NCI-H2227 (cell line): ENCODE results near the gene RDH8.

Source experiments
- DNase-seq: peaks from one replicate; lab custom pipeline; 2025; ENCODE audit not compliant: unreplicated experiment; lab: John Stamatoyannopoulos, UW

Gene RDH8, protein sequence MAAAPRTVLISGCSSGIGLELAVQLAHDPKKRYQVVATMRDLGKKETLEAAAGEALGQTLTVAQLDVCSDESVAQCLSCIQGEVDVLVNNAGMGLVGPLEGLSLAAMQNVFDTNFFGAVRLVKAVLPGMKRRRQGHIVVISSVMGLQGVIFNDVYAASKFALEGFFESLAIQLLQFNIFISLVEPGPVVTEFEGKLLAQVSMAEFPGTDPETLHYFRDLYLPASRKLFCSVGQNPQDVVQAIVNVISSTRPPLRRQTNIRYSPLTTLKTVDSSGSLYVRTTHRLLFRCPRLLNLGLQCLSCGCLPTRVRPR

DNA sequence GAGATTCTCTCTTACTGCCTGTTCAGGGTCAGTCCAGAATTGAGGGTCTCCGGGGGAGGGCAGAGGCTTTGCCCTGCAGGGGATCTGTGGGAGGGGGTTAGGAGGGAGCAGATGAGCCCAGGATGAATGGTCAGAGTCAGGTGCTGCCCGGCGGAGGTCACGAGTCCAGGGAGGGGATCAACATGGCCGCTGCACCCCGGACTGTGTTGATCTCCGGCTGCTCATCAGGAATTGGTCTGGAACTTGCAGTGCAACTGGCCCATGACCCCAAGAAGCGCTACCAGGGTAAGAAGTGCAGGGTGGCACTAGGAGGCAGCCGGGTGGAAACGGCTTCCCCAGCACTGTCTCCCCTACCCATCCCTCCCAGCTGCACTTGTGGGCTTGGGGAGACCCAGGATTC, at the start of gene RDH8:
TSS of gene RDH8 (plus strand) at position 168 of the 400 bp plus-strand sequence. CDS start at position 183, 15 bp downstream.
- no peak for DNase-seq

GRCh38 chr19:9966024-9966423, 47.3 kb upstream of the RDH8 start:
- no peak for DNase-seq

- DNase-seq = no peak
These were observed 46.8 kb upstream of the RDH8 start for GRCh38 chr19:9966448-9966847.

DNA sequence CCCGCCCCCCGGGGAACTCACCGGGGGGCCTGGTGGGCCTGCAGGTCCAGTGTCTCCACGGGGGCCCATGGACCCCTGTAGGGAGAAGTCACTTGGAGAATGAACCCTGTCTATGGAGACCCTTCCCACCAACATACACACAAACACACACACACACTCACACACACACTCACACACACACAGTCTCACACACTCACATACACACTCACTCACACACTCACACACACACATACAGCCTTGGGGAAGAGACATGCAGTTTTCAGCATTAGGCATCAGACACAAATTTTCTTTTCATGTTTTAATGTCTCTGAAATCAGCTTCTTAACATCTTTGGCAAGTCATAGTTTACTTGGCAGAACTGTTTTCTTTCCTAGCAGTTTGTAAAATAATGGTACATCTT, 46.0 kb upstream of the RDH8 start:
- peak; percentile 12 for DNase-seq

GRCh38 chr19:9968820-9969687, 44.2 kb upstream of the RDH8 start:
- DNase-seq = no peak

- no peak for DNase-seq
These were observed 43.7 kb upstream of the RDH8 start for GRCh38 chr19:9969688-9969975.

- no peak for DNase-seq
These were observed 42.8 kb upstream of the RDH8 start for GRCh38 chr19:9970481-9970880.

GRCh38 chr19:9971166-9971897, 42.0 kb upstream of the RDH8 start:
- DNase-seq = no peak

DNA sequence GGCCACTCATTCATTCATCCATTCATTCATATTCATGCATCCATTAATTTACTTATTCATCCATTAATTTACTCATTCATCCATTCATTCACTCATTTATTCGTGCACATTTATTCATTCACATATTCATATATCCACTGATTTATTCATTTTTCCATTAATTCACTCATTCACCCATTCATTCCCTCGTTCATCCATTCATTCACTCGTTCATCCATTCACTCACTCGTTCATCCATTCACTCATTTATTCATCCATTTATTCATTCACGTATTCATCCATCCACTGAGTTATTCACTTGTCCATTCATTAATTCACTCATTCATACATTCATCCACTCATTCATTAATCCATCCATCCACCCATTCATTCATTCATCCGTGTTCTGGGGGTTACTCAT, 41.2 kb upstream of the RDH8 start:
- no peak for DNase-seq

DNA sequence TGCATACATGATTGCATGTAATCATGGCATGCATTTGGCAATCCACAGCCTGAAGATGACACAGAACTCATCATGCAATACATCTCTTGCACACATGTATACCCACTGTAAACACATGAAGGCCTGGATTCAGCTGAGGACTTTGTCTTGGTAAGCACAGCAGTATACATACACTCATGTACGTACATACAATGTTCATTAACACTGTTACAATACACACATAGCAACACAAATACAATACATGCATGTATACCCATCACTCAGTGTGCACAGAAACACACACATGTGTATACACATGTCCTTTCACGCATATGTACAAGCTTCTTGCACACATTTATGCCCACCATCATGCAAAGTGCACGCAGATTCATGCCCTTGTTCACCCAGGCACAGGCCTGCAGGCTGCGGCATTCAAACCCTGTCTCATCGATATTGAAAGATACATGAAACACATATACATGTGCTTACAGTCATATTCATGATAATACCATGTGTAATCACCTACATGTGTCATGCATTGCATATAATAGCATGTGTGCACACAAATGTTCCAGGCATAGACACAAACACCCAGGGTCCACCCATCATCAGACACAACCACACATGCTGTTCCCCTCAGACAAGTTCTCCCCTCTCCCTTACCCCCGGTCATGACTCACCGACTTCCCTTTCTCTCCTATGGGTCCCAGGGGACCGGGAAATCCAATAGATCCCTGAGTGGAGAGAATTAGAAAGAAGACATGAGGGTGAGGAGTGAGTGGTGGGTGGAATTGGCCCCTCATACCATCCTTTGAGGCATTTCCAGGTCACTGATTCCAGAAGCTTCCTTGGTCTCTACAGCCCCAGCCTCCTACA, 31.6 kb upstream of the RDH8 start:
- DNase-seq = no peak

DNA sequence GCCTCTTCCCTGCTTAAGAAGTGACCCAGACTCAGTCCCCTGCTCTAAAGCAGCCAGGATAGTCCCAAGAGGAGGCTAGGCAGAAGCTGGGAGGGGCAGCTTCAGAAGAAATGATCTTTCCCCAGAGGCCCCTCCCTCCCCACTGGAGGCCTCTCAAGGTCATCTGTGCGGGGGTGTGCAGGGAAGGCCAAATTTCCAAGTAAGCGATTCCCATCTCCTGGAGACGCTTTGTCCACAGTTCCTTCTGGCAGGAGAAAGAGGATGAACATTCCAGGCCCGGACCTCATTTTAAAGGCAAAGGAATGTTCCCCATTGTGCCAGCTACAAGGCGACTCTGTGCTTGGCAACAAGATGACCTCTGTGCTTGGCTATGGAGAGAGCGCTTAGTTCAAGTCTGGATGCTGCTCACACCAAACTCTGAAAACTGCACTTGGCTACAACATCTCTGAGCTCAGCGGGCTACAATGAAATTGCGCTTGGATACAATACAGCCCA, 26.4 kb upstream of the RDH8 start:
- no peak for DNase-seq

DNA sequence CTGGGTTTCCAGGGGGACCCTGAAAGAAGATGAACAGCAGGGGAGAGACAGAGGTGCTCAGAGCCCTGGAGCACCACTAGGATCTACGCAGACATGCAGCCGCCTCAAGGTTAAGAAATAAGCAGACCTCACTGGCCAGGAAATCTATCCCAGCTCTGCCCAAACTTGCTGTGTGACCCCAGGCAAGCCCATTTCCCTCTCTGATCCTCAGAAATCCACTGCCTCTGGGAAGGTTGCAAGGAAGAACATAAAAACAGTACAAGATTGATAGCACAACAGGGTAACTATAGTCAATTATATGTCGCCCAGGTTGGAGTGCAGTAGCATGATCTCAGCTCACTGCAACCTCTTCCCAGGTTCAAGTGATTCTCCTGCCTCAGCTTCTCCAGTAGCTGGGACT, 23.8 kb upstream of the RDH8 start:
- DNase-seq = no peak

GRCh38 chr19:9991425-9992191, 21.7 kb upstream of the RDH8 start:
- no peak for DNase-seq

DNA sequence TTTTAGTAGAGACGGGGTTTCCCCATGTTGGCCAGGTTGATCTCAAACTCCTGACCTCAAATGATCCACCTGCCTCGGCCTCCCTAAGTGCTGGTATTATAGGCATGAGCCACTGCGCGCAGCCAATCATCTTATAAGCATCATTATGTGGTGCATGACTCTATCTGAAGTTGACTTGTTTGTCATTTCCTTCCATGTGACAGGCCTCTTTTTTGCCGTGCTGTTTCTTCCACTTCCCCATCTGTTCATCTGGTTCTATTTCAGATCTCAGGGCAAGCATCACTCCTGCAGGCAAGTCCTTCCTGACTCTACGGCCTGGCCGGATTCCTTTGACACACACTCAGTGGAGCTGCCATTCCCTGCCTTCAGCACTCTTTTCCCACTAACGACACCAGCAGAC, 18.2 kb upstream of the RDH8 start:
- no peak for DNase-seq

DNA sequence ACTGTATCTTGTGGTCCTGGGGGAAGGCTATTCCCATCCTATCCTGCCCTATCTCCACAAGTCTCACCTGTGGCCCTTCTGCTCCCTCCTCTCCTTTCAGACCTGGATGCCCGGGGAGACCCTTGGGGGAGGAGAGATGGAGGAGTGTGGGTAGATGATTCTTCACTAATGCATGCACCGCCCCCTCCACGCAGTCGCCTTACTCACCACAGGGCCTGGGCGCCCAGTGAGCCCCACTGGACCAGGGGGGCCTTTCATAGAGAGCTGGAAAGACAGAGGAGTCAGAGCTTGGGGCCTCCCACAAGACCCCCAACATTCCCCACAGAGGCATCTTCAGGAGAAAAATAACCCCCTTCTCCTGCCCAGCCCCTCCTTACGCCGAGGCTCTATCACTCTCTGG, 17.3 kb upstream of the RDH8 start:
- DNase-seq = no peak

DNA sequence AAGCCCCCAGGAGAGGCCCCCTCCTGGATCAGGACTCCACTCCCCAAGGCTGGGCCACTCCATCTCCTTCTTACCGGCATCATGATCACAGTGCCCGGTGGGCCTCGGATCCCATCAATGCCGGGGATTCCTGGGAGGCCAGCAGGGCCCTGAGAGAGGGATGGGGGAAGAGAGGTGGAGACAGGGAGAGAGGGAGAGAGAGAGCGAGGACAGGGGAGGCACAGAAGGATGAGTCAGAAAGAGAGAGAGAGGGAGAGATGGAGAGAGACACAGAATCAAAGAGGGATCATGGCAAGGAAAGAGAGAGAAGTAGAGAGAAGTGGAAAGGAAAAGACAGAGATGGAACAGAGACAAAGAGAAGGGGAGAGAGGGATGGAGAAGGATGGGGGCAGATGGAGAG, 16.7 kb upstream of the RDH8 start:
- DNase-seq = no peak

GRCh38 chr19:10000171-10000826, 13.0 kb upstream of the RDH8 start:
- peak; percentile 76 for DNase-seq

- no peak for DNase-seq
These were observed 11.4 kb upstream of the RDH8 start for GRCh38 chr19:10001899-10002298.

GRCh38 chr19:10003271-10003670, 10.0 kb upstream of the RDH8 start:
- DNase-seq = no peak

DNA sequence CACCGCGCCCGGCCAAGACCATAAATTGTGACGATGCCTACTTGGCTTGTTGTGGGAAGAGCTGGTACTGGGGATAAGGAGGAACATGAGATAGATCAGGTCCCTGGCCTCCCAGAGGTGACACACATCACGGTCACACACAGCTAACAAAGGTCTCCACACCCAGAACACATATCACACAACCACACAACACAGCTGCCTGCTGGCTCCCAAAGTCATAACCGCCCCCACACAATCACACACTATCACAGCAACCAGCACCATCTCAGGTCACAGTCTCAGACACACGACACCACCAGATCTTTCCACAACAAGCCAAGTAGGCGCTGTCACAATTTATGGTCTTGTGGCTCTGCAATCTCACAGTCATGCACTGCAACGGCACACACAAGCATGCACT, 8.7 kb upstream of the RDH8 start:
- no peak for DNase-seq
